T-helper 1 cell treated with Interleukin-12 subunit alpha and Interleukin-12 subunit beta and Interleukin-4 antibody, amounts not matched to agents 30 μg/mL and 1 μg/mL, for 36 hours (primary cell): ENCODE results near the gene CDK10.

ENCODE experiments used
- H3K27ac Mint-ChIP-seq: one replicate; pipeline ENCODE4 v1.8.0; 2021; ENCODE audit warnings: mild to moderate bottlenecking, mixed read lengths
- H3K27me3 Mint-ChIP-seq: one replicate; pipeline ENCODE4 v1.8.0; 2021; ENCODE audit warnings: low read depth, mixed read lengths
- H3K36me3 Mint-ChIP-seq: one replicate; pipeline ENCODE4 v1.8.0; 2021; ENCODE audit warnings: low read depth, mixed read lengths
- H3K4me1 Mint-ChIP-seq: one replicate; pipeline ENCODE4 v1.8.0; 2021; ENCODE audit warnings: low read depth, mixed read lengths
- H3K4me3 Mint-ChIP-seq: one replicate; pipeline ENCODE4 v1.8.0; 2021; ENCODE audit warnings: mild to moderate bottlenecking, moderate library complexity, mixed read lengths
- H3K9me3 Mint-ChIP-seq: one replicate; pipeline ENCODE4 v1.8.0; 2021; ENCODE audit warnings: mixed read lengths

CDK10 gene

GRCh38 chr16:89723279-89724250, 37.1 kb downstream of the CDK10 start:
- H3K4me1 Mint-ChIP-seq = peaks cover 29% of the 10 kb centered on the region
- H3K27me3 Mint-ChIP-seq = no peaks in the 10 kb centered on the region
- peaks cover 18% of the 10 kb centered on the region for H3K36me3 Mint-ChIP-seq
- H3K27ac Mint-ChIP-seq = peak overlapping the region; percentile 98
- H3K9me3 Mint-ChIP-seq = no peaks in the 10 kb centered on the region
- H3K4me3 Mint-ChIP-seq = peak overlapping the region; percentile 97

GRCh38 chr16:89727406-89728120, 41.1 kb downstream of the CDK10 start:
- peak overlapping the region; percentile 25 for H3K4me3 Mint-ChIP-seq
- peaks cover 24% of the 10 kb centered on the region for H3K4me1 Mint-ChIP-seq

GRCh38 chr16:89729293-89729692, 42.8 kb downstream of the CDK10 start:
- Mint-ChIP-seq H3K9me3 (no peaks in the 10 kb centered on the region), H3K4me1 (peaks cover 13% of the 10 kb centered on the region), H3K36me3 (peaks cover 36% of the 10 kb centered on the region), H3K27me3 (no peaks in the 10 kb centered on the region), H3K4me3 (no peak overlapping the region), H3K27ac (no peak overlapping the region)

More at GRCh38 chr16:89727406-89728120, 41.1 kb downstream of the CDK10 start:
- Mint-ChIP-seq H3K27me3 (no peaks in the 10 kb centered on the region), H3K27ac (no peak overlapping the region), H3K36me3 (peaks cover 34% of the 10 kb centered on the region), H3K9me3 (no peaks in the 10 kb centered on the region)

- H3K27ac Mint-ChIP-seq = no peak overlapping the region
- peaks cover 14% of the 10 kb centered on the region for H3K4me1 Mint-ChIP-seq
- H3K4me3 Mint-ChIP-seq = no peak overlapping the region
- no peaks in the 10 kb centered on the region for H3K27me3 Mint-ChIP-seq
- no peaks in the 10 kb centered on the region for H3K9me3 Mint-ChIP-seq
- peaks cover 43% of the 10 kb centered on the region for H3K36me3 Mint-ChIP-seq
Measured at GRCh38 chr16:89729863-89730593, 43.5 kb downstream of the CDK10 start.

GRCh38 chr16:89730610-89731234, 44.2 kb downstream of the CDK10 start:
- Mint-ChIP-seq H3K27ac (no peak overlapping the region), H3K4me1 (peaks cover 14% of the 10 kb centered on the region), H3K4me3 (no peak overlapping the region), H3K36me3 (peaks cover 50% of the 10 kb centered on the region), H3K27me3 (no peaks in the 10 kb centered on the region), H3K9me3 (no peaks in the 10 kb centered on the region)

GRCh38 chr16:89732142-89732917, 45.8 kb downstream of the CDK10 start:
- peaks cover 55% of the 10 kb centered on the region for H3K36me3 Mint-ChIP-seq
- H3K9me3 Mint-ChIP-seq = no peaks in the 10 kb centered on the region
- H3K27ac Mint-ChIP-seq = peak overlapping the region; percentile 49
- H3K27me3 Mint-ChIP-seq = no peaks in the 10 kb centered on the region
- peaks cover 16% of the 10 kb centered on the region for H3K4me1 Mint-ChIP-seq
- H3K4me3 Mint-ChIP-seq = no peak overlapping the region

GRCh38 chr16:89732918-89733242, 46.4 kb downstream of the CDK10 start:
- Mint-ChIP-seq H3K9me3 (no peaks in the 10 kb centered on the region), H3K4me1 (peaks cover 19% of the 10 kb centered on the region), H3K27me3 (no peaks in the 10 kb centered on the region), H3K27ac (no peak overlapping the region), H3K36me3 (peaks cover 60% of the 10 kb centered on the region), H3K4me3 (no peak overlapping the region)

- no peaks in the 10 kb centered on the region for H3K9me3 Mint-ChIP-seq
- no peak overlapping the region for H3K4me3 Mint-ChIP-seq
- H3K27ac Mint-ChIP-seq = no peak overlapping the region
- peaks cover 19% of the 10 kb centered on the region for H3K4me1 Mint-ChIP-seq
- no peaks in the 10 kb centered on the region for H3K27me3 Mint-ChIP-seq
- peaks cover 61% of the 10 kb centered on the region for H3K36me3 Mint-ChIP-seq
Measured at GRCh38 chr16:89733322-89733721, 46.8 kb downstream of the CDK10 start.

- Mint-ChIP-seq H3K36me3 (peaks cover 65% of the 10 kb centered on the region), H3K9me3 (no peaks in the 10 kb centered on the region), H3K4me1 (peaks cover 19% of the 10 kb centered on the region), H3K4me3 (no peak overlapping the region), H3K27me3 (no peaks in the 10 kb centered on the region), H3K27ac (no peak overlapping the region)
Measured at GRCh38 chr16:89733792-89734191, 47.3 kb downstream of the CDK10 start.

GRCh38 chr16:89736554-89736953, 50.1 kb downstream of the CDK10 start:
- no peak overlapping the region for H3K27ac Mint-ChIP-seq
- no peaks in the 10 kb centered on the region for H3K9me3 Mint-ChIP-seq
- H3K4me1 Mint-ChIP-seq = peaks cover 16% of the 10 kb centered on the region
- H3K36me3 Mint-ChIP-seq = peaks cover 69% of the 10 kb centered on the region
- no peak overlapping the region for H3K4me3 Mint-ChIP-seq
- no peaks in the 10 kb centered on the region for H3K27me3 Mint-ChIP-seq

GRCh38 chr16:89737341-89738071, 51.0 kb downstream of the CDK10 start:
- Mint-ChIP-seq H3K27ac (peak overlapping the region; percentile 59), H3K4me3 (peak overlapping the region; percentile 7), H3K9me3 (no peaks in the 10 kb centered on the region), H3K27me3 (no peaks in the 10 kb centered on the region), H3K36me3 (peaks cover 65% of the 10 kb centered on the region), H3K4me1 (peaks cover 12% of the 10 kb centered on the region)

GRCh38 chr16:89738072-89738377, 51.5 kb downstream of the CDK10 start:
- peaks cover 12% of the 10 kb centered on the region for H3K4me1 Mint-ChIP-seq
- H3K4me3 Mint-ChIP-seq = no peak overlapping the region
- H3K27me3 Mint-ChIP-seq = no peaks in the 10 kb centered on the region
- no peaks in the 10 kb centered on the region for H3K9me3 Mint-ChIP-seq
- no peak overlapping the region for H3K27ac Mint-ChIP-seq
- H3K36me3 Mint-ChIP-seq = peaks cover 65% of the 10 kb centered on the region
